T1000 (cell line): Measurements from ENCODE around the gene GTPBP3.

Experiments
- DNase-seq: peaks from one replicate; lab custom pipeline; 2025; ENCODE audit warnings: mixed read lengths; lab: John Stamatoyannopoulos, UW

GTPBP3 gene

GRCh38 chr19:17385878-17386611 lies 48.7 kb downstream of the GTPBP3 start:
- no peak for DNase-seq

- no peak for DNase-seq
Observed at GRCh38 chr19:17389288-17389687, 51.9 kb downstream of the GTPBP3 start.

- no peak for DNase-seq
Observed at GRCh38 chr19:17389957-17390664, 52.8 kb downstream of the GTPBP3 start.

- peak; percentile 71 for DNase-seq
Observed at GRCh38 chr19:17390665-17391370, 53.5 kb downstream of the GTPBP3 start.

- DNase-seq: no peak
Observed at GRCh38 chr19:17391371-17392151, 54.2 kb downstream of the GTPBP3 start.
